OCI-M2 (cell line): ENCODE data around the gene ASAP2.

Experiments
- DNase-seq: peaks from one replicate; lab custom pipeline; 2025; ENCODE audit not compliant: unreplicated experiment; lab: John Stamatoyannopoulos, UW

The ASAP2 gene

GRCh38 chr2:9341337-9341887 is 134.8 kb downstream of the ASAP2 start:
- no peak for DNase-seq

- no peak for DNase-seq
These were observed 136.0 kb downstream of the ASAP2 start for GRCh38 chr2:9342659-9343058.

- DNase-seq: no peak
These were observed 136.9 kb downstream of the ASAP2 start for GRCh38 chr2:9343524-9343923.

- DNase-seq: no peak
These were observed 137.8 kb downstream of the ASAP2 start for GRCh38 chr2:9344434-9344833.

- DNase-seq: no peak
These were observed 138.7 kb downstream of the ASAP2 start for GRCh38 chr2:9345343-9345742.

- DNase-seq: no peak
These were observed 139.4 kb downstream of the ASAP2 start for GRCh38 chr2:9345997-9346396.

- no peak for DNase-seq
These were observed 140.3 kb downstream of the ASAP2 start for GRCh38 chr2:9346885-9347284.

GRCh38 chr2:9347411-9347881 is 140.8 kb downstream of the ASAP2 start:
- DNase-seq: no peak

- DNase-seq: no peak
These were observed 147.7 kb downstream of the ASAP2 start for GRCh38 chr2:9354318-9354717.

- no peak for DNase-seq
These were observed 148.7 kb downstream of the ASAP2 start for GRCh38 chr2:9355270-9355669.

GRCh38 chr2:9355716-9356115 is 149.1 kb downstream of the ASAP2 start:
- DNase-seq: no peak

- DNase-seq: no peak
These were observed 149.6 kb downstream of the ASAP2 start for GRCh38 chr2:9356261-9356660.

- DNase-seq: no peak
These were observed 152.2 kb downstream of the ASAP2 start for GRCh38 chr2:9358846-9359245.

GRCh38 chr2:9359463-9359862 is 152.9 kb downstream of the ASAP2 start:
- no peak for DNase-seq

GRCh38 chr2:9360110-9360509 is 153.5 kb downstream of the ASAP2 start:
- DNase-seq: no peak

GRCh38 chr2:9360701-9361100 is 154.1 kb downstream of the ASAP2 start:
- no peak for DNase-seq

GRCh38 chr2:9364373-9364772 is 157.8 kb downstream of the ASAP2 start:
- no peak for DNase-seq

GRCh38 chr2:9364791-9365497 is 158.3 kb downstream of the ASAP2 start:
- no peak for DNase-seq

GRCh38 chr2:9365498-9366019 is 158.9 kb downstream of the ASAP2 start:
- no peak for DNase-seq

- no peak for DNase-seq
These were observed 159.4 kb downstream of the ASAP2 start for GRCh38 chr2:9366026-9366425.

GRCh38 chr2:9370746-9371145 is 164.1 kb downstream of the ASAP2 start:
- DNase-seq: no peak

GRCh38 chr2:9373047-9373446 is 166.4 kb downstream of the ASAP2 start:
- no peak for DNase-seq

GRCh38 chr2:9373476-9373875 is 166.9 kb downstream of the ASAP2 start:
- DNase-seq: no peak
